Measurements from ENCODE around the gene PCNX2. TPM values are rescaled to one million over a fixed set of nuclear protein-coding genes. Genes with fewer than 3 reads are reported as not detected.

Gene PCNX2
- total RNA-seq, 4 donors from 2014 or later, result 5.0 to 12.5 (median 9.6) TPM

- WGBS, 2 donors, result 87 to 91% methylated on average over 3 of the region's 3 CpGs
- no peak overlapping the region for H3K4me3 ChIP-seq (ENCODE audit: low read depth, poor library complexity, severe bottlenecking)
- intact Hi-C loops (cut with DNase I; ENCODE audit: low total_unique reads), result no loop called here
- TF ChIP-seq POLR2A (IDR thresholded peaks at IDR 0.05), result no peak
- no peak for TF ChIP-seq CTCF (IDR thresholded peaks at IDR 0.05)
- DNase-seq (ENCODE audit: low spot score in 2 of 2), result no peak
Measured at GRCh38 chr1:233293556-233294446, 1.7 kb downstream of the PCNX2 start.

- intact Hi-C loops (cut with DNase I; ENCODE audit: low total_unique reads), result no loop called here
- DNase-seq (ENCODE audit: low spot score in 2 of 2), result no peak
- no peak overlapping the region for H3K4me3 ChIP-seq (ENCODE audit: low read depth, poor library complexity, severe bottlenecking)
- TF ChIP-seq POLR2A (IDR thresholded peaks at IDR 0.05) (no peak), CTCF (IDR thresholded peaks at IDR 0.05) (no peak)
- 48 to 81% methylated on average over 5 of the region's 5 CpGs for WGBS, 2 donors
Measured at GRCh38 chr1:233290396-233291034, 5.0 kb downstream of the PCNX2 start.

- TF ChIP-seq POLR2A (IDR thresholded peaks at IDR 0.05) (no peak), CTCF (IDR thresholded peaks at IDR 0.05) (no peak)
Measured at GRCh38 chr1:233289676-233290075, 5.8 kb downstream of the PCNX2 start.

GRCh38 chr1:233282582-233282886 is 13.0 kb downstream of the PCNX2 start:
- H3K4me3 ChIP-seq (ENCODE audit: low read depth, poor library complexity, severe bottlenecking), result no peak overlapping the region
- intact Hi-C loops (cut with DNase I; ENCODE audit: low total_unique reads), result no loop called here
- no peak for DNase-seq (ENCODE audit: low spot score in 2 of 2)
- 91 to 95% methylated on average over 3 of the region's 3 CpGs for WGBS, 2 donors
- no peak for TF ChIP-seq CTCF (IDR thresholded peaks at IDR 0.05)
- TF ChIP-seq POLR2A (IDR thresholded peaks at IDR 0.05), result no peak

More at GRCh38 chr1:233289676-233290075, 5.8 kb downstream of the PCNX2 start:
- no peak for DNase-seq (ENCODE audit: low spot score in 2 of 2)
- WGBS, 2 donors, result 72 to 98% methylated on average over 3 to 4 of the region's 4 CpGs
- intact Hi-C loops (cut with DNase I; ENCODE audit: low total_unique reads), result no loop called here
- H3K4me3 ChIP-seq (ENCODE audit: low read depth, poor library complexity, severe bottlenecking), result no peak overlapping the region

- TF ChIP-seq CTCF (IDR thresholded peaks at IDR 0.05) (no peak), POLR2A (IDR thresholded peaks at IDR 0.05) (no peak)
Measured at GRCh38 chr1:233281711-233282581, 13.6 kb downstream of the PCNX2 start.

More at GRCh38 chr1:233281711-233282581, 13.6 kb downstream of the PCNX2 start:
- WGBS, 2 donors, result 81 to 87% methylated on average over 8 of the region's 8 CpGs
- no peak for DNase-seq (ENCODE audit: low spot score in 2 of 2)
- no peak overlapping the region for H3K4me3 ChIP-seq (ENCODE audit: low read depth, poor library complexity, severe bottlenecking)
- intact Hi-C loops (cut with DNase I; ENCODE audit: low total_unique reads), result no loop called here

Data from lower leg skin (tissue), 4 donors.